Tibial artery (tissue), 4 donors: ENCODE measurements around the gene BAX.

Experiments used
- DNase-seq, 2 donors: peaks; one replicate each; pipeline ENCODE4 v3.0.0-alpha.2; 2019
- H3K27ac ChIP-seq, 2 donors: fragments of 200-600 bp; sonication (generic) in 1 of 2; 1 replicate in 1 of 2; 2 replicates in 1 of 2; pipeline ENCODE4 v1.5.1; 2018 to 2019; ENCODE audit warnings: mild to moderate bottlenecking in 1 of 2
- H3K27me3 ChIP-seq, 2 donors: fragments of 200-600 bp; sonication (generic) in 1 of 2; one replicate each; pipeline versions ENCODE4 v1.5.1 to v1.6.0; 2016 to 2019
- H3K36me3 ChIP-seq, 3 donors: fragments of 200-600 bp; sonication (generic) in 2 of 3; one replicate each; pipeline ENCODE4 v1.5.1; 2016 to 2019; ENCODE audit warnings: mild to moderate bottlenecking in 2 of 3
- H3K4me1 ChIP-seq, 4 donors: fragments of 200-600 bp; sonication (generic) in 2 of 4; 1 replicate in 3 of 4; 2 replicates in 1 of 4; pipeline ENCODE4 v1.5.1; 2016 to 2019
- H3K4me3 ChIP-seq, 2 donors: fragments of 200-600 bp; sonication (generic) in 1 of 2; 1 replicate in 1 of 2; 2 replicates in 1 of 2; pipeline ENCODE4 v1.5.1; 2018 to 2019; ENCODE audit warnings: mild to moderate bottlenecking in 2 of 2
- H3K9me3 ChIP-seq, 3 donors: fragments of 200-600 bp; sonication (generic) in 1 of 3; one replicate each; pipeline ENCODE4 v1.5.1; 2016 to 2019
- intact Hi-C: fragments of 100-400 bp; cut with DNase I; formaldehyde crosslinking; loops from one replicate; pipeline ENCODE4 v1.15.0; 2023; ENCODE audit warnings: low total_unique reads
- TF ChIP-seq, protein P1 (sequence below), 2 experiments: fragments of 200-600 bp in 1 of 2; fragments of 450-650 bp in 1 of 2; IDR thresholded peaks; one replicate each; pipeline ENCODE4 v1.5.1; 2017 to 2019; ENCODE audit warnings: antibody characterized with exemption in 2 of 2, mild to moderate bottlenecking in 1 of 2, moderate library complexity in 1 of 2

Gene BAX

GRCh38 chr19:48938256-48938655, 16.4 kb upstream of the BAX start:
- TF ChIP-seq, protein P1, sequence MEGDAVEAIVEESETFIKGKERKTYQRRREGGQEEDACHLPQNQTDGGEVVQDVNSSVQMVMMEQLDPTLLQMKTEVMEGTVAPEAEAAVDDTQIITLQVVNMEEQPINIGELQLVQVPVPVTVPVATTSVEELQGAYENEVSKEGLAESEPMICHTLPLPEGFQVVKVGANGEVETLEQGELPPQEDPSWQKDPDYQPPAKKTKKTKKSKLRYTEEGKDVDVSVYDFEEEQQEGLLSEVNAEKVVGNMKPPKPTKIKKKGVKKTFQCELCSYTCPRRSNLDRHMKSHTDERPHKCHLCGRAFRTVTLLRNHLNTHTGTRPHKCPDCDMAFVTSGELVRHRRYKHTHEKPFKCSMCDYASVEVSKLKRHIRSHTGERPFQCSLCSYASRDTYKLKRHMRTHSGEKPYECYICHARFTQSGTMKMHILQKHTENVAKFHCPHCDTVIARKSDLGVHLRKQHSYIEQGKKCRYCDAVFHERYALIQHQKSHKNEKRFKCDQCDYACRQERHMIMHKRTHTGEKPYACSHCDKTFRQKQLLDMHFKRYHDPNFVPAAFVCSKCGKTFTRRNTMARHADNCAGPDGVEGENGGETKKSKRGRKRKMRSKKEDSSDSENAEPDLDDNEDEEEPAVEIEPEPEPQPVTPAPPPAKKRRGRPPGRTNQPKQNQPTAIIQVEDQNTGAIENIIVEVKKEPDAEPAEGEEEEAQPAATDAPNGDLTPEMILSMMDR (IDR thresholded peaks at IDR 0.05): no peak
- Histone ChIP-seq H3K36me3 (no peaks in the 10 kb centered on the region), H3K27me3 (peaks cover 0 to 2% of the 10 kb centered on the region in 2 donors), H3K4me3 (no peak overlapping the region), H3K4me1 (peaks cover 0 to 8% (median 6%) of the 10 kb centered on the region in 4 donors), H3K9me3 (peaks cover 0 to 10% (median 8%) of the 10 kb centered on the region in 3 donors), H3K27ac (no peak overlapping the region)
- DNase-seq: no peak
- intact Hi-C loops: no loop called here

DNA sequence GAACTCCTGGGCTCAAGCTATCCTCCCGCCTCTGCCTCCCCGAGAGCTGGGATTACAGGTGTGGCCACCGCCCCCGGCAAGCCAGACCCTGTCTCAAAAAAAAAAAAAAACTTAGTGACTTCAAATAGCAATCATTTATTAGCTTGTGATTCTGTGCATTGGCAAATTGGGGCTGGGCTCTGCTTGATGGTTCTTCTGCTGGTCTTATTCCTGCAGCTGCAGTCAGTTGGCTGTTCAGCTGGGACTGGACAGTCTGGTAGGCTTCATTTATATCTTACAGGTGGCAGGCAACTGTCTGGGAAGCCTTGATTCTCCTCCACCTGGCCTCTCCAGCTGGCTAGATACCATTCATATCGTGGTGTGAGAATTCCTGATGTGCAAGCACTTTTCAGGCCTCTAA, 13.8 kb upstream of the BAX start:
- H3K36me3 ChIP-seq: no peaks in the 10 kb centered on the region
- no peak for DNase-seq
- H3K4me1 ChIP-seq: no peaks in the 10 kb centered on the region
- no peak overlapping the region for H3K27ac ChIP-seq
- TF ChIP-seq, protein P1 (IDR thresholded peaks at IDR 0.05): no peak
- intact Hi-C loops: no loop called here
- H3K27me3 ChIP-seq: peaks cover 0 to 2% of the 10 kb centered on the region in 2 donors
- H3K9me3 ChIP-seq: peaks cover 0 to 10% (median 8%) of the 10 kb centered on the region in 3 donors
- no peak overlapping the region for H3K4me3 ChIP-seq

DNA sequence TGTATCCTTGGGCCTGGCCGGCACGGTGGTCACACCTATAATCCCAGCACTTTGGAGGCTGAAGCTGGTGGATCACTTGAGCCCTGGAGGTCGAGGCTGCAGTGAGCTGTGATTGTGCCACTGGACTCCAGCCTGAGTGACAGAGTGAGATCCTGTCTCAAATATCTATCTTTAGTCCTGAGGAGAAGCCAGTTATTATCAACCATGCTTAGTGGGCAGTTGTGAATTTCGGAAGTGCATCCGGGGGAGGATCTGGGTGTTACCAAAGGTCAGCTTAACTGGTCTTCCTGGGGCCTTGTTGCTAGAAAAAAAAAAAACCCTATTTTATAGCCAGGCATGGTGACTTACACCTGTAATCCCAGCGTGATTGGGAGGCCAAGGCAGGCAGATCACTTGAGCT, 11.6 kb upstream of the BAX start:
- no peak for DNase-seq
- H3K27ac ChIP-seq: no peak overlapping the region
- H3K4me3 ChIP-seq: no peak overlapping the region
- no peaks in the 10 kb centered on the region for H3K36me3 ChIP-seq
- H3K27me3 ChIP-seq: no peaks in the 10 kb centered on the region
- intact Hi-C loops: no loop called here
- TF ChIP-seq, protein P1 (IDR thresholded peaks at IDR 0.05): no peak
- H3K9me3 ChIP-seq: peaks cover 0 to 10% (median 8%) of the 10 kb centered on the region in 3 donors
- no peaks in the 10 kb centered on the region for H3K4me1 ChIP-seq

DNA sequence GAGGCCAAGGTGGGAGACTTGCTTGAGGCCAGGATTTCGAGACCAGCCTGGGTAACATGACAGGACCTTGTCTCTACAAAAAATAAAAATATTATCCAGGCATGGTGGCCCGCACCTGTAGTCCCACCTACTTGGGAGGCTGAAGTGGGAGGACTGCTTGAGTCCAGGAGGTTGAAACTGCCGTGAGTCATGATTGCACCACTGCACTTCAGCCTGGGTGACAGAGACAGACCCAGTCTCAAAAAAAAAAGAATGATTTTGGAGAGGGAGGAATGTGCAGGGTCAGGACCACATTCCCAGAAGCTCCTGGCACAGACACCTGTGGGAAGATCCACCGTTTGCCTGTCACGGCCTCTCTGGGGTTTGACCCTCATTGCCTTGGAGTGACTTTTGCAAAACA, 9.3 kb upstream of the BAX start:
- Histone ChIP-seq H3K27ac (no peak overlapping the region), H3K9me3 (peaks cover 0 to 10% (median 8%) of the 10 kb centered on the region in 3 donors), H3K36me3 (no peaks in the 10 kb centered on the region), H3K4me3 (no peak overlapping the region), H3K4me1 (no peaks in the 10 kb centered on the region), H3K27me3 (no peaks in the 10 kb centered on the region)
- no peak for DNase-seq
- intact Hi-C loops: no loop called here
- TF ChIP-seq, protein P1 (IDR thresholded peaks at IDR 0.05): no peak

DNA sequence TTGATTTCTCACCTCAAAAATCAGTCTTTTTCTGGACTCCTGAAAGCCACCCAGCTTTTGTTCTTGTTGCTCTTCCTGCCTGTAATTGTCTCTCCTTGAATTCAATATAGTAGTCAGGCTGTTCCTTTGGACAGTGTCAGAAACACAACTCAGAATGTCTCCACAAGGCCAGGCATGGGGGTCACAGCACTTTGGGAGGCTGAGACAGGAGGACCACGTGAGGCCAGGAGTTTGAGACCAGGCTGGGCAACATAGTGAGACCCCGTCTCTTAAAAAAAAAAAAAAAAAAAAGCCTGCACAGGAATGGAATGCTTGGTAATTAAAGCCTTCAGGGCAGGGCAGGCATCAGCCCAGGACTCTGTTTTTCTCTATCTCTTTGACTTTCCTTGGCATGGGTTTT, 8.9 kb upstream of the BAX start:
- Histone ChIP-seq H3K9me3 (peaks cover 0 to 6% (median 5%) of the 10 kb centered on the region in 3 donors), H3K36me3 (no peaks in the 10 kb centered on the region), H3K27ac (no peak overlapping the region), H3K4me3 (no peak overlapping the region), H3K27me3 (no peaks in the 10 kb centered on the region), H3K4me1 (no peaks in the 10 kb centered on the region)
- DNase-seq: no peak
- TF ChIP-seq, protein P1 (IDR thresholded peaks at IDR 0.05): no peak
- intact Hi-C loops: no loop called here
